Neural cell (in vitro differentiated cells): ENCODE data around the gene TRIM24. TPM values are rescaled to one million over a fixed set of nuclear protein-coding genes. Genes with fewer than 3 reads are reported as not detected.
"Not testable (repeated sequence)": the region's sequence is repeated elsewhere in the genome, so short reads cannot be mapped to it uniquely, and the experiment has no call there.

Experiments
- H2AFZ ChIP-seq: fragments of 200-600, 300-800 bp; sonication (generic), shearing (Covaris generic); 2 replicates; pipeline ENCODE4 v1.6.0; 2014; ENCODE audit warnings: low read depth, mild to moderate bottlenecking, antibody characterized with exemption, low read length, moderate library complexity
- H3F3A ChIP-seq: fragments of 200-600 bp; shearing (Covaris generic); 2 replicates; pipeline ENCODE4 v1.6.1; 2016; ENCODE audit warnings: mild to moderate bottlenecking, moderate library complexity, mixed read lengths, antibody characterized with exemption, low read length; ENCODE audit not compliant: insufficient read depth, poor library complexity, severe bottlenecking
- H3K27ac ChIP-seq: fragments of 200-600, 300-800 bp; sonication (generic), shearing (Covaris generic); 2 replicates; pipeline ENCODE4 v1.5.1; 2014; ENCODE audit warnings: mild to moderate bottlenecking, low read length, moderate library complexity
- H3K27me3 ChIP-seq: fragments of 300-800, 200-600 bp; sonication (generic), shearing (Covaris generic); 2 replicates; pipeline ENCODE4 v1.6.0; 2014; ENCODE audit warnings: mild to moderate bottlenecking, low read depth, low read length, moderate library complexity; ENCODE audit not compliant: insufficient read depth
- H3K36me3 ChIP-seq: fragments of 300-800, 200-600 bp; sonication (generic), shearing (Covaris generic); 2 replicates; pipeline ENCODE4 v1.5.1; 2014; ENCODE audit warnings: mild to moderate bottlenecking, antibody characterized with exemption, low read length, moderate library complexity; ENCODE audit not compliant: insufficient read depth
- H3K4me2 ChIP-seq: fragments of 300-800, 200-600 bp; sonication (generic), shearing (Covaris generic); 2 replicates; pipeline ENCODE4 v1.6.0; 2014; ENCODE audit warnings: mild to moderate bottlenecking, low read length
- H3K4me3 ChIP-seq: fragments of 300-800, 200-600 bp; sonication (generic), shearing (Covaris generic); 2 replicates; pipeline ENCODE4 v1.5.1; 2014; ENCODE audit warnings: mild to moderate bottlenecking, low read length, moderate library complexity
- H3K79me2 ChIP-seq: fragments of 200-600 bp; shearing (Covaris generic); replicated peaks from 2 replicates; pipeline ENCODE4 v1.6.0; 2014; ENCODE audit warnings: mild to moderate bottlenecking, low read length, moderate library complexity; ENCODE audit not compliant: insufficient read depth
- H3K9ac ChIP-seq: fragments of 300-800, 200-600 bp; sonication (generic), shearing (Covaris generic); 2 replicates; pipeline ENCODE4 v1.6.1; 2016; ENCODE audit warnings: mild to moderate bottlenecking, low read length, mixed read lengths
- H3K9me2 ChIP-seq: fragments of 200-600 bp; shearing (Covaris generic); 2 replicates; pipeline ENCODE4 v1.6.1; 2016; ENCODE audit warnings: mild to moderate bottlenecking, low read length, mixed read lengths; ENCODE audit not compliant: insufficient read depth
- H3K9me3 ChIP-seq: fragments of 200-600, 300-800 bp; sonication (generic), shearing (Covaris generic); 2 replicates; pipeline ENCODE4 v1.6.1; 2016; ENCODE audit warnings: mild to moderate bottlenecking, mixed run types, low read length, moderate library complexity, mixed read lengths
- H4K20me1 ChIP-seq: fragments of 200-600 bp; shearing (Covaris generic); 2 replicates; pipeline ENCODE4 v1.6.1; 2016; ENCODE audit warnings: mild to moderate bottlenecking, mixed run types; ENCODE audit not compliant: insufficient read depth
- CTCF ChIP-seq: fragments of 450-650 bp; IDR thresholded peaks from 2 replicates; pipeline ENCODE4 v1.5.1; 2014; ENCODE audit warnings: antibody characterized with exemption, mild to moderate bottlenecking, moderate library complexity; ENCODE audit not compliant: poor library complexity, severe bottlenecking
- EP300 ChIP-seq: fragments of 450-650 bp; conservative IDR thresholded peaks from 2 replicates; pipeline ENCODE4 v1.6.1; 2014; ENCODE audit warnings: antibody characterized with exemption, mild to moderate bottlenecking, moderate library complexity; ENCODE audit not compliant: poor library complexity, severe bottlenecking
- EZH2 ChIP-seq: fragments of 200-600, 300-800 bp; shearing (Covaris generic), sonication (generic); IDR thresholded peaks from 2 replicates; pipeline ENCODE4 v1.6.1; 2014; ENCODE audit warnings: antibody characterized with exemption, low read length, borderline replicate concordance, mild to moderate bottlenecking; ENCODE audit not compliant: insufficient read depth, poor library complexity, severe bottlenecking
- MXI1 ChIP-seq: fragments of 450-650 bp; conservative IDR thresholded peaks from 2 replicates; pipeline ENCODE4 v1.6.1; 2014; ENCODE audit warnings: antibody characterized with exemption, mild to moderate bottlenecking; ENCODE audit not compliant: poor library complexity, severe bottlenecking
- POLR2AphosphoS5 ChIP-seq: IDR thresholded peaks from 2 replicates; pipeline ENCODE4 v1.6.1; 2012
- RAD21 ChIP-seq: fragments of 450-650 bp; conservative IDR thresholded peaks from 2 replicates; pipeline ENCODE4 v1.6.1; 2014; ENCODE audit warnings: antibody characterized with exemption, mild to moderate bottlenecking, moderate library complexity
- REST ChIP-seq: IDR thresholded peaks from 2 replicates; pipeline ENCODE4 v1.6.1; 2012; ENCODE audit warnings: borderline replicate concordance
- SMC3 ChIP-seq: fragments of 450-650 bp; conservative IDR thresholded peaks from 2 replicates; pipeline ENCODE4 v1.6.1; 2014; ENCODE audit warnings: antibody characterized with exemption, mild to moderate bottlenecking, moderate library complexity; ENCODE audit not compliant: poor library complexity
- TAF1 ChIP-seq: IDR thresholded peaks from 2 replicates; pipeline ENCODE4 v1.6.1; 2012; ENCODE audit warnings: low read depth
- polyA plus RNA-seq: library from polyadenylated mRNA; depleted of rRNA; stranded (reverse); fragments of >200 nt; gene quantifications from 2 replicates; pipeline ENCODE4 v1.2.3, GENCODE V29; 2014

Gene TRIM24
- polyA plus RNA-seq, 1 donor from 2014 or later = 47.1 TPM

GRCh38 chr7:138417078-138417700 is 42.9 kb upstream of the TRIM24 start:
- Histone ChIP-seq H3K9ac (no peak overlapping the region), H4K20me1 (no peaks in the 10 kb centered on the region), H3K9me2 (no peaks in the 10 kb centered on the region), H3K4me3 (no peak overlapping the region), H3K4me2 (no peak overlapping the region), H3K79me2 (no peaks in the 10 kb centered on the region), H3F3A (no peaks in the 10 kb centered on the region), H2AFZ (no peak overlapping the region), H3K36me3 (no peaks in the 10 kb centered on the region), H3K27ac (no peak overlapping the region), H3K27me3 (no peaks in the 10 kb centered on the region), H3K9me3 (no peaks in the 10 kb centered on the region)
- no peak for TF ChIP-seq REST
- no peak for TF ChIP-seq CTCF
- no peak for TF ChIP-seq SMC3
- TF ChIP-seq RAD21 = no peak
- no peak for TF ChIP-seq EZH2
- no peak for TF ChIP-seq POLR2AphosphoS5
- TF ChIP-seq TAF1 = no peak
- TF ChIP-seq EP300 = no peak
- TF ChIP-seq MXI1 = no peak

- Histone ChIP-seq H2AFZ (no peak overlapping the region), H3K9me3 (no peaks in the 10 kb centered on the region), H3K4me2 (no peak overlapping the region), H3F3A (no peaks in the 10 kb centered on the region), H3K4me3 (no peak overlapping the region), H3K36me3 (no peaks in the 10 kb centered on the region), H3K79me2 (no peaks in the 10 kb centered on the region), H3K27me3 (no peaks in the 10 kb centered on the region), H3K9ac (no peak overlapping the region), H3K27ac (no peak overlapping the region), H4K20me1 (no peaks in the 10 kb centered on the region), H3K9me2 (no peaks in the 10 kb centered on the region)
- TF ChIP-seq EP300 (no peak), RAD21 (no peak), EZH2 (no peak), CTCF (no peak), TAF1 (no peak), MXI1 (no peak), POLR2AphosphoS5 (no peak), REST (no peak), SMC3 (no peak)
Observed at GRCh38 chr7:138417764-138418163, 42.3 kb upstream of the TRIM24 start.

- H3K4me3 ChIP-seq, H3K27me3 ChIP-seq, H3K9me2 ChIP-seq, H3K36me3 ChIP-seq, H3F3A ChIP-seq, H3K79me2 ChIP-seq, H3K9ac ChIP-seq, H3K9me3 ChIP-seq, H2AFZ ChIP-seq, H4K20me1 ChIP-seq, H3K27ac ChIP-seq, H3K4me2 ChIP-seq: not testable (repeated sequence)
Observed at GRCh38 chr7:138418403-138418802, 41.7 kb upstream of the TRIM24 start.
